GM12892 (cell line): ENCODE data around the gene NPTXR.

Source experiments
- POLR2A ChIP-seq: IDR thresholded peaks from 2 replicates; pipeline ENCODE4 v1.6.1; 2011; ENCODE audit warnings: low read depth, low read length, control low read depth
- POLR2AphosphoS5 ChIP-seq: IDR thresholded peaks from 2 replicates; pipeline ENCODE4 v1.6.1; 2011; ENCODE audit warnings: low read depth, low read length, control low read depth
- TAF1 ChIP-seq: IDR thresholded peaks from 2 replicates; pipeline ENCODE4 v1.6.1; 2011; ENCODE audit warnings: low read depth, mild to moderate bottlenecking, control low read depth, low read length, borderline replicate concordance

- TF ChIP-seq POLR2A (no peak), POLR2AphosphoS5 (no peak), TAF1 (no peak)
These were observed 27.0 kb upstream of the NPTXR start for GRCh38 chr22:38870791-38871359.
